ENCODE data around the gene SLC13A1.

DNA sequence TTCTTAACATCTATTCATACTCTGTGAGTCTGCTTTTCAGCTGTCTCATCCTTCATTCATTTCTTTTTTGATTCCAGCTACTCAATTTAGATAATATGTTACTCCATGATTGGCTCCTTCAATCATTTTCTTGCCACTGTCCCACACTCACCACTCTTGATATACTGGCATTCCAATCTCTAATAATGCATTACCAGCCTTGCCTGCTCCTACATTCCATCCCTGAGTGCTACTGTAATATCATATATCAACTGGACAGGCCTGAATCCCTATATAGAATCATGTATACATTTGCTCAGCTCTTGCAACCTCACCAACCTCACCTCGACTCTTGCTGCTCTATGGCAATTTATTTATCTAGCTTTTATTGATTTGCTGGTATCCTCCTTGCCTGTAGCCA is 45.0 kb upstream of the SLC13A1 start:
- TF ChIP-seq, protein P1, sequence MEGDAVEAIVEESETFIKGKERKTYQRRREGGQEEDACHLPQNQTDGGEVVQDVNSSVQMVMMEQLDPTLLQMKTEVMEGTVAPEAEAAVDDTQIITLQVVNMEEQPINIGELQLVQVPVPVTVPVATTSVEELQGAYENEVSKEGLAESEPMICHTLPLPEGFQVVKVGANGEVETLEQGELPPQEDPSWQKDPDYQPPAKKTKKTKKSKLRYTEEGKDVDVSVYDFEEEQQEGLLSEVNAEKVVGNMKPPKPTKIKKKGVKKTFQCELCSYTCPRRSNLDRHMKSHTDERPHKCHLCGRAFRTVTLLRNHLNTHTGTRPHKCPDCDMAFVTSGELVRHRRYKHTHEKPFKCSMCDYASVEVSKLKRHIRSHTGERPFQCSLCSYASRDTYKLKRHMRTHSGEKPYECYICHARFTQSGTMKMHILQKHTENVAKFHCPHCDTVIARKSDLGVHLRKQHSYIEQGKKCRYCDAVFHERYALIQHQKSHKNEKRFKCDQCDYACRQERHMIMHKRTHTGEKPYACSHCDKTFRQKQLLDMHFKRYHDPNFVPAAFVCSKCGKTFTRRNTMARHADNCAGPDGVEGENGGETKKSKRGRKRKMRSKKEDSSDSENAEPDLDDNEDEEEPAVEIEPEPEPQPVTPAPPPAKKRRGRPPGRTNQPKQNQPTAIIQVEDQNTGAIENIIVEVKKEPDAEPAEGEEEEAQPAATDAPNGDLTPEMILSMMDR (IDR thresholded peaks at IDR 0.05) = no peak
- no peak for TF ChIP-seq POLR2A (IDR thresholded peaks at IDR 0.05)

Measured in lower leg skin (tissue), 3 donors.